ENCODE data around the gene ACSM2A.
"Not testable (repeated sequence)": the region's sequence is repeated elsewhere in the genome, so short reads cannot be mapped to it uniquely, and the experiment has no call there.

DNA sequence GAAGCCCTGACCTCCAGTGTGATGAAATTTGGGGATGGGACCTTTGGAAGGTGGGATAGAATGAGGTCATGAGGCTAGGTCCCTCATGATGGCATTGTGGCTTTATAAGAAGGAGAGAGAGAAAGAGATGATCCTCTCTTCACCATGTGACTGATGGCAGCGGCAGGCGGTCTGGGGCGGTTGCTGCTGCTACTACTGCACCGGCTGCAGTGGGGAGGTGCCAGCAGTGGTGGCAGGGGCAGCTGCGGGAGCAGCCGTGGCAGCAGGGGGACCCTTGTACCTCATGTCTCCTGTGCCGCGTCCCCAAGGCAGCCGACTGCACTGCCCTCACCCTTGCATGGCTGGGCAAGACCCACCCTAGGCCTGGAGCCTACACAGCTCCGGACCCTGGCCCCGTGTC, 40.1 kb downstream of the ACSM2A start:
- TF ChIP-seq, protein P1, sequence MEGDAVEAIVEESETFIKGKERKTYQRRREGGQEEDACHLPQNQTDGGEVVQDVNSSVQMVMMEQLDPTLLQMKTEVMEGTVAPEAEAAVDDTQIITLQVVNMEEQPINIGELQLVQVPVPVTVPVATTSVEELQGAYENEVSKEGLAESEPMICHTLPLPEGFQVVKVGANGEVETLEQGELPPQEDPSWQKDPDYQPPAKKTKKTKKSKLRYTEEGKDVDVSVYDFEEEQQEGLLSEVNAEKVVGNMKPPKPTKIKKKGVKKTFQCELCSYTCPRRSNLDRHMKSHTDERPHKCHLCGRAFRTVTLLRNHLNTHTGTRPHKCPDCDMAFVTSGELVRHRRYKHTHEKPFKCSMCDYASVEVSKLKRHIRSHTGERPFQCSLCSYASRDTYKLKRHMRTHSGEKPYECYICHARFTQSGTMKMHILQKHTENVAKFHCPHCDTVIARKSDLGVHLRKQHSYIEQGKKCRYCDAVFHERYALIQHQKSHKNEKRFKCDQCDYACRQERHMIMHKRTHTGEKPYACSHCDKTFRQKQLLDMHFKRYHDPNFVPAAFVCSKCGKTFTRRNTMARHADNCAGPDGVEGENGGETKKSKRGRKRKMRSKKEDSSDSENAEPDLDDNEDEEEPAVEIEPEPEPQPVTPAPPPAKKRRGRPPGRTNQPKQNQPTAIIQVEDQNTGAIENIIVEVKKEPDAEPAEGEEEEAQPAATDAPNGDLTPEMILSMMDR (conservative IDR thresholded peaks at IDR 0.05; ENCODE audit: low read depth, low read length): not testable (repeated sequence)
- not testable (repeated sequence) for TF ChIP-seq EZH2 (IDR thresholded peaks at IDR 0.05; ENCODE audit: low read length, unreplicated experiment)
